Medulla oblongata (tissue), 1 donor: ENCODE measurements around the gene MGMT.

ENCODE experiments used
- DNase-seq: peaks from one replicate; pipeline ENCODE4 v3.0.0-alpha.2; 2015; ENCODE audit errors: extremely low spot score

MGMT gene

DNA sequence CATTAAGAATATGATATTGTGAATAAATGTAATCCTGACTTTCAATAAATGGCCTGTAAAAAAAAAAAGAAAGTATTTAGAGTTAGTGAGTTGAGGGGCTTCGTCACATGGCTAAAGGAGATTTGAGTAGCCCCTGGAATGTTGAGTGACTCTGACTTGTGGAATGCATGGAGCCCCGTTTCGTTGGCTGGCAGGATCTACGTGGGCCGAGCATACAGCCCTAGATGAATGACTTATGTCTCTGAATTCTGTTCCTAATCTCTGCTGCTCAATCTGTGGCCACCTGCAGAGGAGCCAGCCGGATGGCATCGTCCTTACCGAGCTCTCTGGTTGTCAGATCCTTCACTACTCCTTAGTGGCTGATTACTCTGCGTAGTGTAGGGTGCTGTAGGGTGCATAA is 155.7 kb downstream of the MGMT start:
- no peak for DNase-seq

DNA sequence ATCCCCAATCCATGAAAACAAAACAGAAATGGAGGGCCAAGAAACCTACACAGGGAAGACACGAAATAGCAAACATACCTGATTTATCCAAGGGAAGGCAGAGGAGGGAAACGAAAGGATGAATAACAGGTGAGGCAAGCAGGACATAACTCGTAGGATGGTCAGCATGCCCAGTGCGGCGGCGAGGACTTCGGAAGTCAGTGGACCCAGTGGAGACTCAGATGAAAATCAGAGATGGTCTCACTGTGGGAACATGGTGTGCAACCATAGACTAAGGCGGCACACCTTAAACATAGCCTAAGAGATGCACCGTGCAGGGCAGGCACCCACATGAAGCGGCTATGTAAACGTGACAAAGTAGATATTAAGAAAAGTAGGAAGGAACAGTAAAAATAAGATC is 157.5 kb downstream of the MGMT start:
- DNase-seq = no peak

DNA sequence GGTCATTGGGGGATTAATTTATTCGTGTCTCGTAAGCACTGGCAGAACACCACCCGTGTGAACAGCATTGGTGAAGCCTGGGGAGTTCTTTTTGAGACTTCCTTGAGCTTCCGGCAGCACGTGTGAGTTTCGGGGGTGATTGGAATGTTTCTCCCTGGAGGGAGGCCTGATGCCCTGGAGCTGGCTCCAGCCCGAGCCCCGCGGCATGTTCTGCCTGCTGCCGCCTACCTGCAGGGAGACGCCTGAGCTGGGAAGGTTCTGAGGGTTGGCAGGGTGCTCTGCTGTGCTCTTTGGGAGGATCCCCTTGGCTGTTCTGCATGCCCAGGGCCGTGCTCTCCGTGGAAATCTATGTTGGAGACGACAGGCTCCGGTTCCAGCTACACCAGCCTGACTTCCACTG is 159.3 kb downstream of the MGMT start:
- no peak for DNase-seq

DNA sequence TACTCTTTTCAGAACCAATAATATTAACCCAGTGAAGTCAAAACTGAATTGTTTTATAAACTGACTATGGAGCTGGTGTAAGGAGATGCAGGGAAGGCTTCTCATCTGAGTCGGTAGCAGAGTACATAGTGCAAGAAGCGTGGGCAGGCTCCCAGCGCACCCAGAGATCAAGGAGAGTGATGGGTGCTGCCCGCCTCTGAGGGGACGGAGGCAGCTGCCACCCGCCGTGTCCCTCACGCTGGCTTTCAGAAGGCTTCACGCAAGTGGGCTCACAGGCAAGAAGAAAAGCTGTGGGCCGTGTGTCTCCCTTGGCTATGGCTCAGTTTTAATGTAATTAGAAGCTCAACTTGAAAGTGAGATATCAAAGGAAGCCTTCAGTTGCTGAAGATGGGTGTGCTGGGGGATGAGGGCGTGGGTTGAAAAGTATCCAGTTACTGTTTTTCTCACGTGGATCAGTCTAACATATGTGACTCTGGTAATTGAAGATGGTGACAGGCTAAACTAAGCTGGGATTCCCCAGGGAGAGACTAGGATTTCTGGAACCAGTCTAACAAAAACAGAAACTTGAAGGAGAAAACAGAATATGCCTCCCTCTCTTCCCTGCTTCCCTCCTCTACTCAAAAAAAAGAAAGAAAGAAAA is 159.9 kb downstream of the MGMT start:
- DNase-seq = no peak

DNA sequence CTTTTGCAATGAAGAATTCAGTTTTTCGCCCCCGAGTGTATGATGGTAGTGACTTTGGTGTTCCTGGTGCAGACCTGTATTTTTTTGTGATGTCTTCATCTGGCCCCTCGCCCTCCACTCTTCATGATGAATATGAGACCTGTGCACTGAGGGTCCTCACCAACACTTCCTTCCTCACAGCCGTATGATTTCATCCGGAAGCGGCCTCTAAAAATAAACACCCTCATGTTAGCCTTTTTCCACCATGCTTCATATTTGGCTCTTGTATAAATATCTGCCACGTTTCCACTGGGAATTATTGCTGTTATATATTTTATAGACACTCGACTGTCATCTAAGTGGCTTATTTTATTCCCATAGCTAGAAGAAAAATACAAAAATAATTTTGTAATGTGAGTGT is 160.4 kb downstream of the MGMT start:
- no peak for DNase-seq

DNA sequence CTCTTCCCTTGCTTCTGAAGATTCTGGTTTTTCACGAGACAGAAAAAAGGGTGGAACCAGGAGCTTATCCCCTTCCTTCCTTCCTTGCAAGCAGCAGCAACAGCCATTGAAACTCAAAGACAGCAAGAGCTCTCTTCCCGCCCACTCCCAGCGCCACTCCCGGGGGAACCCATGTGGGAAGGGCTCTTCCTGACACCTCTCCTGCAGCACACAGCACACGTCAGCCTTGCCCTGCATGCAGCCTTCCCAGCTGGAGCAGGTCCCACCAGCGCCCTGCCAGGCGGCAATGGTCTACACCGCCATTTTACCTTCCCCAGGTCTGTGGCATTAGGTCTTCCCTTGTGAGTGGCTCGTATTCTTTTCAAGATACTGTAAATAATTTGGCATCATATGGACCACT is 161.8 kb downstream of the MGMT start:
- DNase-seq = no peak

DNA sequence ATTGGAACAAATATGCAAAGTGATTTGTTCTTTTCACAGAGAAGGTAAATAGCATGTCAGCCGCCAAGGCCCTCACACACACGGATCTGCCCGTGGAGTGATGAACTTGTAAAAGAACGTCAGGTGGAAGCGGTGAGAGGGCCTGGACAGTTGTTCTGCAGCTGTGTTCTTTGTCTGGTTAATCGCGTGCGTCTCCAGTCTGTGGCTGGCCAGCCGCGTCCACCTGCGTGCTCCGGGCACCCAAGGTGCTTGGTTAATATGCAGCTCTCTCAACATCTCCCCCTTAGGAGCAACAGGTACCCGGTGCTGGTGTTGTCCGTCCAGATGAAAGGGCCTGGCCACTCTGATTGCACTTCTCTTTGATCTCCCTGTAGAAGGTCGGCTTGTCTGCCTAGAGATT is 162.9 kb downstream of the MGMT start:
- DNase-seq = no peak

DNA sequence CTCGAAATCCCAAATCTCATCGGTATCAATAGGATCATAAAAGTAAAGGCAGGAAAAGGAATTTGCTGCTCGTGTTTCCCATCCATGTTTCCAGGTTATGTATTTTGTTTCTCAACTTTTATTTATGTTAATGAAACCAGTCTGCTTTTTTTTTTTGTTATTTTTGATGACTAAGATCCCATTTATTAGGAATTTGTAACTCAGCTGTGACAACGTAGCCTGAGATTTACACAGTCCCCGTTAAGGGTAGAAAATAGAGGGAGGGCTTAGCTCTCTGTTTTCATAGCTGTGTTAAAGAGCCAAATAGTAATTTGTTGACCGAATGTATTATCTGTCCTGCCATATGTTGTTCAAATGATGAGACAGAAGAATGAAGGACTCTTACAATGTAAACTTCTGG is 164.0 kb downstream of the MGMT start:
- DNase-seq = no peak

DNA sequence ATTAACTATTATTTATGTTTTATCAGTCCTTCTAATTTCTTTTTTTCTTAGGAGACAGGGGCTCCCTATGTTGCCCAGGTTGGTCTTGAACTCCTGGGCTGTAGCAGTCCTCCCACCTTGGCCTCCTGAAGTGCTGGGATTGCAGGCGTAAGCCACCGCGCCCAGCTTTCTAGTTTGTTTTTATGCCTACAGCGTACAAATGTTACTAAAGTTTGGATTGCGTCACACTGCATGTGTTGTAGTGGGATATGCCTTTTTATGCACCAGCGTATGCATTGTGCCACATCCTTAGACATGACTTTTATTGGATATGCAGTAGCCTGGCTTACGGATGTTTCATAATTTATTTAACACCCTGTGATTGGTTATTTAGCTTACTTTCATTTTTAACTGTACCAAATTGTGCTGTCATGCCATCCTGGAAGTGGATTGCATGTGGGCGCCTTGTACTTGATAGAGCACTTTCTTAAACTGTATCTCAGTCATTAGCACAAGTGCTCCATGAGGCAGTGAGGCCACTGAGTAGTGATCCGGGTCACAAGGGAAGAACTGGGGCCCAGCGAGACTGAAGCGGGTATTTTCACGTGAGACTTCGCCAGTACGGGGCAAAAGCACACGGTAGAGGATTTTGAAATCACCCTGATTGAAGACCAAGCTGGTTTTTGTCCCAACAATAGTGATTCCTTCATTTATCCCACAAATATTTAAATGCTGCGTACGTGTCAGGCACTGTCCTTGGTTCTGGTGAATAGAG is 165.0 kb downstream of the MGMT start:
- no peak for DNase-seq

DNA sequence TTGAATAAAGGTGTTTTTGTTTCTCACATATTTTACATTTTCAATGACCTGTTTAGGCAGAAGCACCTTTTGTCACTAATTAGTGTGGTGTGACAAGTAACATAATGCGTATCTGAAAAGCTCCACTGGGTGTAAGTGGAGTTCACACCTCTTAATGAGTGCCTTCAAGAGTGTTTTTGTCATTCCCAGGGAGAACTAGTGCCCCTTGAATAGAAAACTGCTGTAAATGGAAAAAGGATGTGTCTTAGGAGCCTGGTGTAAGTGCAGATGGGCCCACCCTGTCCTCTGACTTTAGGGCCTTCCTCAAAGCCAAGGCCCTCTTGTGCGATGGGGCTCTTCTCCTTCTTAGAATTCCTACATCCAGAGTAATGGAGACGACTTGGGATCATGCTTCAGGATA is 170.0 kb downstream of the MGMT start:
- DNase-seq = no peak

DNA sequence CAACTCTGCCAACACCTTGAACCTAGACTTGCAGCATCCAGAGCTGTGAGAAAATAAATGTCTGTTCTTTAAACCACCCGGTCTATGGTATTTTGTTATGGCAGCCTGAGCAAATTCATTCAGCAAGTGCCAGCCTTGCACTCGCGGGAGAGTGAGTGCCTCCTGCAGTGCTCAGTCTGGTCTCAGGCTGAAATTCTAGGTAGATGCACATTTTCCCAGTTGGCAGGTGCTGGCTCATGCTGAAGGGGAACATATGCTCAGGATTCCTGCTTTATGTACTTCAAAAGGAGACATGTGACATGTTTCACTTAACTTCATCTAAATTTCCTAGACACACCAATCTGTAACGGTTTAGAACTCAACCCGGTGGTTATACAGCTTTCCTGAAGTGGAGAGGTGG is 170.8 kb downstream of the MGMT start:
- no peak for DNase-seq

DNA sequence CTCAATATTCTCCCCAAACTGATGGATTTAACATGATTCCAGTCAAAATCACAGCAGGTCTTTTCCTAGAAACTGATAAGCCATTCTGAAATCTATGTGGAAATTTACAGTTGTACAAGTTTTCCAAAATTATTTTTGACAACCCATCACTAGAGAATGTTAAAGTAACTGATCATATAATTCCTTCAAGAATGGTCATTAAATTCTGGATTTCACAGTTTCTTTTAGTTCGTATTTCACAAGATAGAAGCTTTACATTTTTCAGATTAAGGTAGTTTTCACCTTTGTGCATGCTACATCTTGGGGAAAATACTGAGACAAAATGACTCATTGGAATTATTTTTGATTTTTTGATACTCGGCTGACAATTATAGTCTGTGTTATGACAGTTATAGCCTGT is 174.3 kb downstream of the MGMT start:
- DNase-seq = no peak

DNA sequence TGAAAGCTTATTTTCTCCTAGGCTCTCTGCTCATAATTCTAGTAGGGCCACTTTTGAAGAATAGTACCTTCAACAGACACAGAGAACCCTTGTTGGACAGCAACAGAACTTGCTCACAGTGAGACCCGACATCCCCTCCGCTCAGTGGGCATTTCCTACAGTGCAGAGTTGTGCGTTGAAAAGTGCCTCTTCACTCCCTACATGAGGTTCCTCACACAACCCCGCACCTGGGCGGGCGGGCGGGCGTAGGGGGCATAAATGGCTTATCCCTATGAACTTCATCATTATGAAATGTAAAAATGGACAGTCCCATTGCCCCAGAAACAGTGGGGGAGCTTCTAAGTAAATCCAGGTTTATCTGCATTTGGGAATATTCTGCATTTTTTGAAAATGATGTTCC is 174.9 kb downstream of the MGMT start:
- no peak for DNase-seq

DNA sequence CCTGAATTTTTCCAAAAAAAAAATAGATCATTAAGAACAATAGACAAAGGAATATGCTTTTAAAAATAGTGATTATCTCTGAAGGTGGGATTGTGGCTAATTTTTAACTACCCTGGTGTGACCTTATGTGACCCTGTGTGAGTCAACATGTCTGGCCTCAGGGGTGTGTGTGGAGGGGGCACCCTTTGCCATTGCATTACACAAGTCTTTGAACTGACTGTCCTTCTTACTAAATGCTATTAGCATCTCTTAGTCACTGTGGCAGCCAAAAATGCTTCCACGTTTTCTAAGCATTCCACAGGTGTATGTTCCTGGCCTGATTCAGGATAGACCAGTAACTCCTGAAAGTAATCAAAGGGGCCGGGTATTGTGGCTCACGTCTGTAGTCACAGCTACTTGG is 175.4 kb downstream of the MGMT start:
- no peak for DNase-seq

DNA sequence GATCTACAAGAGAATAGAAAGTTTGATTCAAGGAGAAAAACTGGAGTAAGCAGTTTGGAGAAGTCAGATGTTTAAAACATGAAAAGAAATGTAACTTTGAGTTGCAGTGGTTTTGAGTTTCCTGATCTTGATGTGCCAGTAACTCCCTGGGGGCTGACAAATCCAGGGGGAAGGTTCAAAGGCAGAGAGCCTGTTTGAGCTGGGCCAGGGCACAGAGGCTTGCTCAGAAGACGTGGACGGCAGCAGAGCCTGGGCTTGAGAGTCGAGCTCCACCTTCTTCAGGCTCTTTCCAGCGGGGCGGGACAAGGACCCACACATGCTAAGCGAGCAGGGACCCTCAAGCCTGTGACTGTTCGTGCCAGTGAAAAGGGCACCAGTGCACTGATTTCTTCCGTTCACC is 176.2 kb downstream of the MGMT start:
- no peak for DNase-seq

DNA sequence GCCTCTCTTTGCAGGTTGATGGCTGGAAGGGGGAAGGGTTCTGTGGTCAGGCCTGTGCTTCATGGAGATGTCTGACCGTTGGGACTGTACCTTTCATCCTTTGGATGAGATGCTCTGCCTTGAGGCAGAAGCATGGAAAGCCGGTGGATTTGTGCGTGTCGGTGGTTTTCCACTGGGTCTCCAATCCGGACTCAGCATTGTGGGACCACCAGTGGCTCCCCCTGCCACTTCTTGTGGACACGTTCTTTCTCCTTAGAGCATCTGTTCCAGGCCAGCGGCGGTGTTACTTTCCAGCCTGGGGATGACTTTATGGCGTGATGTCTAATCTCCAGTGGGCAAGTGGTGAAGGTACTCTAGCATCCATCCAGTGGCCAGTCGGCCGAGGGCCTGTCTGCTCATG is 178.4 kb downstream of the MGMT start:
- DNase-seq = no peak

DNA sequence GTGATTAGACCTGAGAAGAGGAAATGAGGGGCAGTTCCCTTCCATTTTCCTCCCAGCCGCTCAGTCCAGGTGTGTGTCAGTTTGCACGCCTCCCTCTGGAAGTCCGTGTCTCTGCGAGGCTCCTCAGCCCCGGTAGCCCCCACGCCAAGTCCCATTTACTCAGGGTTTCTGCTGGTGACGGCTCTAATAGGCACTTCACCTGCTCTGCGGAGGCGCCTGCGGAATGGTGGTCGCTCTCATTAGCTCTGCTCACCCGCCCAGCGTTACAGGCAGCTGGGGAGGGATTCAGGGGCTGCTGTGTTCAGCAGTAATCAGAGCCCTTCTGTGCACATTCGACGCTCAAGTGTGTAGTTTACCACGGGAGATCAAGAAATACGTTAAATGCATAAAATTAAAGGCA is 179.9 kb downstream of the MGMT start:
- no peak for DNase-seq

DNA sequence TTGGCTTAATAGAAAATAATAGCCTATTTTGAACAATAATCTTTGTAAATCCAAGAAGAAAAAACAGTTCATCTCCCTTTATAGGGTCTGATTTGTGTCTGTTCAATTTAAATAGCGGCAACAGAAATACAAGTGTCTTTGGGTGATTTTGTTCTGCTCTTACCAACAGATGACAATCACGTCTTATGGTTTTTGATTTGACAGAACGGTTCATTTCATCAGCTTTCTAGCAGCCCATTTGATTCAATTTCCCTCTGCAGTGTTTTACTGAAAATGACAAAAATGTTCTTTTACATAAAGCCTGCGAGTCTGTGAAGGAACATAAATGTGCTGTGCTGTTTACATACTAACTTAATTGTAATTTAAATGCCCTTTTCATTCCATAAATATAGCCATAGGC is 180.5 kb downstream of the MGMT start:
- DNase-seq = no peak

DNA sequence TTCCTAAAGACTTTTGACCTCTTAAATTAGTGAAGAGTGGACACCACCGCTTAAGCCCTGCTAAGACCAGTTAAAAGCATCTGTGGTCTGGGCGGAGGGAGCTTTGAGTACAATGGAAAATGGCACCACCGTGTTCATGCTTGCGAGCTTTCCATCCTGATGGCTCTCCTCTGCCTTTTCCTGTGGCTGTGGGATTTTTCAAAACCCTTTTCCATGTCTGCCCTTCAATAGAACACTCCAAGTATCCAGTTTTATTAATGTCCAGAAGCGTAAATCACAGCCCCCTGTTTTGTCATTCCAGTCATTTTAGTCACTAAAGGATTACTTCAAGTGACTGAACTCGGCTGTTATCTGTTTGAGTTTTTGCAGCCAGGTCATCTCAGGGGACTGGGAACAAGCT is 181.8 kb downstream of the MGMT start:
- DNase-seq = no peak

DNA sequence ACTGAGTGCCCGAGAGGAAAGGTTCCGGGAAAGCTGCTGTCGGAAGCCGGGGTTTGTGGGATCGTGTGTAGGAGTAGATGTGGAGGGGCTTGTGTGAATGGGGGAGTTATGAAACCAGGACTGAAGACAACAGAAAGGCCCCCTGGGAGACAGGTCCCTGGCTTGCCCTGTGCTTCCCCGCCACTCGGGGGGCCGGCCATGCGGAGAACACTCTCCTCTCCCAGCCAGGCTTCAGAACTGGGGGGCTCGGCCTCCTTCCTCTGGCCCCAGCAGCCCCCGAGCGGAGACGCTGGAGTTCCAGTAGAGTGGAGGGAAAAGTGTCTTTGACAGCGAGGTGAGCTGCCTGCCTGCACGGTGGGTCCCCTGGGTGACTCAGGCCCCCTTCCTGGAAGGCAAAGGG is 185.0 kb downstream of the MGMT start:
- no peak for DNase-seq

DNA sequence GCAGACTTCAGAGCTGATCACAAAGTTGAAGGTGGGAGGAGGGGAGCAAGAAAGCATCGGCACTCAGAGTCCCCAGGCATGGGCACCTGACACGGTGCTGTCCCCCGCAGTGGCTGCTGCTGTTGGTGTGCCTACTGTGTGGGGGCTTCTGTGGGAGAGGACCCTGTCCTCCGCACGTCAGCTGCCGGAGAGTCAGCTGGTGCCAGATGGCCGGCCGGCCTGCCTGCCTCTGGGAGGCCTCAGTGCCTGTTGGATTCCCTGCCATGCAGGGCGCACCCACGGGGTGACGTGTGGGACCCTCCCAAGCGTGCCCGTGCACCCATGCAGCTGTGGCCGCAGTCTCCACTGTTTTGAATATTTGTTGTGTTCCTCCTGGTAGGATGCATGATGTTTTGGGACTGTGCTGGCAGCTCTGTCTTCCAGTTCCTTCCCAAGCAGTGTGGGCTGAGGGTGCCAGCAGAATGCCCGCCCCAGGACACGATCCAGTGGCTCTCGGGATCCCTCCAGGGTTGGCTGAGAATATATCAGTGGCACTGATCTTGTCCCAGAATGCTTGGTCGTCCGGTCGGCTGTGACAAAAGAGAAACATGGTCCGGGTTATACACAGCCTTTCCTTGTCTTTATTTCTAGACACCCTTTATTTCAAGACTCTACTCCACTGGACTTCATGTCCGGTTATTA is 185.6 kb downstream of the MGMT start:
- no peak for DNase-seq

DNA sequence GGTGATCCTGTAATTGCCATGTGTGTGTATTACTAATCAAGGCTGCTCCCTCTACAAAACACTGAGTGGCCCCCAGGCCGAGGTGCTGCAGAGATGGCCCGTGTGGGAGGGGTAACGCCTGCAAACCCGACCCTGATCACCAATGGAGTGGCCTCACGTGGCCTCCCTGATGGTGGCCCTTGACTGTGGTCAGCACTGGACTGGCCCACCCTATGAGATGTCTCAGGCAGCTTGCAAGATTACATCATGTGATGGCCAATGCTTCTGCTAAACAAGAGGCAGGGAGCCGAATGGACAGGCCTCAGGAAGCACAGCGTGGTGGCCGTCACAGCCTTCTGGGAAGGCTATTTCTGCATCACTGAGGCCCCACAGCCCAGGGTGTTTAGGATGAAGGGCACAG is 186.4 kb downstream of the MGMT start:
- no peak for DNase-seq

DNA sequence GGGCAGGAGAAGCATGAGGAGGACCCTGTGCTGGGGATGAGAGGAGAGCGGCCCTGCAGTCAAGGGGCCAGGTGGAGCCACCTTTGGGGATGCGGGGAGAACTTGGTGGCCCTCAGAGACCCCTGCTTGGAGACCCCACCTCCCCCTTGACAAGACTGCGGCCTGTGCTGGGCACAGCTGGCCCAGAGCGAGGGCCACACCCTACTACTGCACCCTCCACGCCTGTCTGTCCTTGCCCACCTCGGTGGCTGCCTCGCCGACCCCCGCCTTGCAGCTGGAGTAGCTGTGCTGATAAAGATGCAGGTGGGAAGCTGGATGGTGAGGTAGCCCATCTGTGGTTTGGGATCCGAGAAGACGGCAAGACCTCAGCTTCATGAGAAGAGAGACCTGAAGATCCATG is 186.8 kb downstream of the MGMT start:
- DNase-seq = no peak
